HEK293T (cell line): ENCODE results near the gene DUS3L.

Experiments used
- CTCF ChIA-PET: fragments of 350-600 bp; formaldehyde crosslinking; extraction: SDS; loops from one replicate; lab custom pipeline; 2021; ENCODE audit warnings: antibody characterized with exemption, inconsistent platforms; lab: Yijun Ruan, JAX
- POLR2A ChIA-PET: fragments of 350-600 bp; formaldehyde crosslinking; extraction: SDS; loops from one replicate; lab custom pipeline; 2020; ENCODE audit warnings: antibody characterized with exemption, inconsistent platforms; lab: Yijun Ruan, JAX
- DNase-seq: peaks from one replicate; pipeline ENCODE4 v3.0.0; 2012; ENCODE audit warnings: mixed read lengths; ENCODE audit errors: extremely low spot score
- ARNT ChIP-seq: fragments of 450-650 bp; IDR thresholded peaks from 2 replicates; pipeline ENCODE4 v1.6.1; 2017; ENCODE audit warnings: mild to moderate bottlenecking
- BHLHE40 ChIP-seq: fragments of 450-650 bp; IDR thresholded peaks from 2 replicates; pipeline ENCODE4 v1.6.1; 2016; ENCODE audit warnings: mild to moderate bottlenecking, moderate library complexity, borderline replicate concordance
- CTBP1 ChIP-seq: fragments of 450-650 bp; IDR thresholded peaks from 2 replicates; pipeline ENCODE4 v1.6.1; 2016; ENCODE audit warnings: borderline replicate concordance
- ELF4 ChIP-seq: fragments of 450-650 bp; IDR thresholded peaks from 2 replicates; pipeline ENCODE4 v1.6.1; 2017; ENCODE audit warnings: antibody characterized with exemption
- FOXA1 ChIP-seq: fragments of 450-650 bp; IDR thresholded peaks from 2 replicates; pipeline ENCODE4 v1.6.1; 2016; ENCODE audit warnings: mild to moderate bottlenecking
- FOXK2 ChIP-seq: fragments of 450-650 bp; IDR thresholded peaks from 2 replicates; pipeline ENCODE4 v1.6.1; 2016; ENCODE audit warnings: mild to moderate bottlenecking
- FOXM1 ChIP-seq: fragments of 450-650 bp; IDR thresholded peaks from 2 replicates; pipeline ENCODE4 v1.6.1; 2017; ENCODE audit warnings: mild to moderate bottlenecking, borderline replicate concordance
- HDGF ChIP-seq: fragments of 450-650 bp; IDR thresholded peaks from 2 replicates; pipeline ENCODE4 v1.6.1; 2017; ENCODE audit warnings: antibody characterized with exemption, borderline replicate concordance
- L3MBTL2 ChIP-seq: fragments of 450-650 bp; conservative IDR thresholded peaks from 2 replicates; pipeline ENCODE4 v1.6.1; 2016; ENCODE audit warnings: mild to moderate bottlenecking
- LEF1 ChIP-seq: fragments of 450-650 bp; IDR thresholded peaks from 2 replicates; pipeline ENCODE4 v1.6.1; 2017; ENCODE audit warnings: mild to moderate bottlenecking, borderline replicate concordance
- NFRKB ChIP-seq: fragments of 450-650 bp; IDR thresholded peaks from 2 replicates; pipeline ENCODE4 v1.6.1; 2016; ENCODE audit warnings: mild to moderate bottlenecking, moderate library complexity
- SP1 ChIP-seq: fragments of 450-650 bp; IDR thresholded peaks from 2 replicates; pipeline ENCODE4 v1.6.1; 2017
- SUZ12 ChIP-seq: fragments of 450-650 bp; IDR thresholded peaks from 2 replicates; pipeline ENCODE4 v1.6.1; 2016; ENCODE audit warnings: mild to moderate bottlenecking
- TARDBP ChIP-seq: fragments of 450-650 bp; IDR thresholded peaks from 2 replicates; pipeline ENCODE4 v1.6.1; 2016
- ZNF384 ChIP-seq: fragments of 450-650 bp; IDR thresholded peaks from 2 replicates; pipeline ENCODE4 v1.6.1; 2016
- TF ChIP-seq, protein P1 (sequence below): fragments of 450-650 bp; IDR thresholded peaks from 2 replicates; pipeline ENCODE4 v1.6.1; 2016

Gene DUS3L

DNA sequence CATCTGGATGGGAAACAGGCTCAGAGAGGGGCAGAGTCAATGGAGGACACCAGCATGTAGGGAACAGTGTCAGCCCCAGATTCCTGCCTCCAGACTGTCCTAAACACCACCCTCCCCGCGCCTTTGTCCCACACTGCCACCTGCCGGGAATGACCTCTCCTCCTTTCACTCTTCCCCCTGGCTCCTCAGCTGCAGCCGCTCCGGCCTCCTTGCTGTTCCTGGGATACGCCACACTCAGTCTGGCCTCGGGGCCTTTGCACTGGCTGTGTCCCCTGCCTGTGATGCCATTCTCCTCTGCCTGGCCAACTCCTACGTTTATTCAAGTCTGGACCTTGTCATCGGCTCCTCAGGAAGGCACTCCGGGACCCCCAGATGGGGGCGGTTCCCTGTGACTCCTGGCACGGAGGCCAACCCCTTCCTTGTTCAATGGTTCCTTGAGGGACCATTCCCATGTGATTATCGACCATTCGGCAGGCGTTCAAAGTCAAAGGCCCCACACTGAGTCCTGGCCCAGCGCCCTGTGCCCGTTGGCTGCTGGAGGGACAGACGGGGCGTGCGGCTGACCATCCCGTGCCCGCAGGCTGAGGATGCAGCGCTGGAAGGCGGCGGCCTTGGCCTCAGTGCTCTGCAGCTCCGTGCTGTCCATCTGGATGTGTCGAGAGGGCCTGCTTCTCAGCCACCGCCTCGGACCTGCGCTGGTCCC, 32.8 kb upstream of the DUS3L start:
- TF ChIP-seq FOXM1 (no peak), SP1 (no peak), ARNT (no peak), SUZ12 (no peak), BHLHE40 (no peak), FOXK2 (no peak), CTBP1 (no peak), NFRKB (no peak)
- DNase-seq = peak; percentile 68
- ChIA-PET POLR2A (interaction anchor here (1.2 kb wide), 1 partner anchor 20 kb away, joined by 3 read pairs; no protein-coding TSS in a partner anchor), CTCF (interaction anchor here (1.6 to 1.9 kb wide), 2 partner anchors 19 to 134 kb away, joined by 6 to 7 read pairs; partner anchors contain the start of genes NRTN and RPL36)

DNA sequence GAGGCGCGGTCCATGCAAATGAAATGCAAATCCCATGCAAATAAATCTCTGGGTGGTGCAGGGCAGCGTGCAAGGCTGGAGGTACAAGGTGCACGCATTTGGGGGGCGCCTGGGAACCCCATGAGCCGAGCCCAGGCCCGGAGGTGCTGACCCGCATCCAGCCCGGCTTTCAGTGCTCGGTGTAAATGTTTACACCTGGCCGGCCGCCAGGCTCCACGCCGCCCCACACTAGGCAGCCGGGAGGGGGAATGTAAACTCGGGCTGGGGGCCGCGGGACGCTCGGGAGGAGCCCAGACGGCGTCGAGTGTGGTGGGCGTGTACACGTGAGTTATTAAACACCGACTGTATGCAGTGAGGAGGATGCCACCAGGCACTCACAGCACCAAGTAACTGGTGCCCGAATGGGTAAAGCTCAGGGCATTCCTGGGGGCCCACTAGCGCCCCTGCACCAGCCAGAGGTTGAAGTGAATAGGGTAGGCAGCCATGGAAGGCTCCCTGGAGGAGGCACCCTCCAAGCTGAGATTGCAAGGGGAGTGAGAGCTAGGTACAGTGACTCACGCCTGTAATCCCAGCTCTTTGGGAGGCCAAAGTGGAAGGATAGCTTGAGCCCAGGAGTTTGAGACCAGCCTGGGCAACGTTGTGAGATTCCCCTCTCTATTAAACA, 31.4 kb upstream of the DUS3L start:
- DNase-seq = no peak
- CTCF ChIA-PET = interaction anchor here (1.6 to 2.3 kb wide), 2 partner anchors 18 to 133 kb away, joined by 6 to 9 read pairs; partner anchors contain the start of gene RPL36
- TF ChIP-seq FOXM1 (no peak), L3MBTL2 (no peak), LEF1 (no peak), HDGF (no peak), FOXK2 (no peak), ARNT (no peak), SUZ12 (no peak), ELF4 (no peak), NFRKB (no peak), BHLHE40 (no peak), CTBP1 (no peak), SP1 (no peak)
- POLR2A ChIA-PET = interaction anchor here (1.2 kb wide), 1 partner anchor 81 kb away, joined by 5 read pairs; the partner anchor contains the start of gene NDUFA11

DNA sequence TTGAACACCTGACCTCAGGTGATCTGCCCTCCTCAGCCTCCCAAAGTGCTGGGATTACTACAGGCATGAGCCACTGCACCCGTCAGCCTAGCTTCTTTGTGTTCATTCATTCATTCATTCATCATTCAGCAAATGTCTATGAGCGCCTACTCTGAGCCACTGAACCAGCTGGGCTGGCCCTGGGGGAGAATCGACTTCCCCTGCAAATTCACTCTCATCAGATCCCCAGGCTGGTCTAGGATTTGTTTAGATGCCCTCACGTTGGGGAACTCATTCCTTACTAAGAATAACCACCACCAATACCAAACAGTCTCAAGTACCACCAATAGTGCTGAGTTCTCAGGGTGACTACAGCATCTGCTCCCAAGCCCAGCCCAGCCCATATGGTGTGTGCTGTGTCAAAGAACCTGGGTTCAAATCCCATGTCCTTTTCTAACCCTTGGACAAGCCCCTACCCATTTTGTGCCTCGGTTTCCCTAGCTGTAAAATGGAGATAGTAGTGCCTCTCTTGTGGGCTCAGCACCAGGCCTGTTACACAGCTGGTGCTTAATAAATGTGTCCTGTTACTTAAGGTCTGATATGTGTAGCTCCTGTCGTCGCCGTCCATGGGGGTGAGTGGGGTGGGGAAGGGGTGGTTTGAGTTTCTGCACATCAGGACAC, 30.7 kb upstream of the DUS3L start:
- ChIA-PET POLR2A (interaction anchor here (0.9 to 1.2 kb wide), 2 partner anchors 15 to 82 kb away, joined by 3 to 5 read pairs; partner anchors contain the start of gene NDUFA11), CTCF (interaction anchor here (2.3 kb wide), 1 partner anchor 18 kb away, joined by 9 read pairs; no protein-coding TSS in a partner anchor)
- TF ChIP-seq BHLHE40 (no peak), SUZ12 (no peak), ELF4 (no peak), NFRKB (no peak), FOXA1 (no peak), SP1 (no peak), FOXM1 (no peak), ZNF384 (no peak), CTBP1 (no peak), HDGF (no peak), LEF1 (no peak), FOXK2 (no peak), ARNT (no peak), L3MBTL2 (no peak), TARDBP (no peak)
- TF ChIP-seq, protein P1, sequence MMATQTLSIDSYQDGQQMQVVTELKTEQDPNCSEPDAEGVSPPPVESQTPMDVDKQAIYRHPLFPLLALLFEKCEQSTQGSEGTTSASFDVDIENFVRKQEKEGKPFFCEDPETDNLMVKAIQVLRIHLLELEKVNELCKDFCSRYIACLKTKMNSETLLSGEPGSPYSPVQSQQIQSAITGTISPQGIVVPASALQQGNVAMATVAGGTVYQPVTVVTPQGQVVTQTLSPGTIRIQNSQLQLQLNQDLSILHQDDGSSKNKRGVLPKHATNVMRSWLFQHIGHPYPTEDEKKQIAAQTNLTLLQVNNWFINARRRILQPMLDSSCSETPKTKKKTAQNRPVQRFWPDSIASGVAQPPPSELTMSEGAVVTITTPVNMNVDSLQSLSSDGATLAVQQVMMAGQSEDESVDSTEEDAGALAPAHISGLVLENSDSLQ = no peak
- no peak for DNase-seq

DNA sequence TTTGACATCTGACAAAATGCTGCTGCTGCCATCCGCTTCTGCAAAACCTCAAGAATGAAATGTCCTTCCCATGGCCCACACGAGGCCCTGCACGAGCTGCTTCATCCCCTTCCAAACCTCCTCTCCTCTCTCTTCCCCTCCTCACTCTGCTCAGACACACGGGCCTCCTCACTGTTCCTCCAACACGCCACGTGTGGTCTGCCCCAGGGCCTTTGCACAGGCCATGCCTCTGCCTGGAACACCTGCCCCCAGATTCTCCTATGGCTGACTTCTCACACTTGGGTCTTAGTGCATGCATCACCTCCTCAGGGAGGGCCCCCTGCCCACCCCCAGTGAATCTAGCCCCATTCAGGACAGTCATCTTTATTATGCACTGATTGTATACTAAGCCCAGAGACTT, 29.8 kb upstream of the DUS3L start:
- no peak for DNase-seq
- TF ChIP-seq ZNF384 (peak; percentile 6; the same call in 1 of the 2 replicates), SUZ12 (no peak)
- ChIA-PET POLR2A (interaction anchor here (0.9 kb wide), 1 partner anchor 14 kb away, joined by 3 read pairs; no protein-coding TSS in a partner anchor), CTCF (interaction anchor here (2.3 kb wide), 1 partner anchor 17 kb away, joined by 9 read pairs; no protein-coding TSS in a partner anchor)

DNA sequence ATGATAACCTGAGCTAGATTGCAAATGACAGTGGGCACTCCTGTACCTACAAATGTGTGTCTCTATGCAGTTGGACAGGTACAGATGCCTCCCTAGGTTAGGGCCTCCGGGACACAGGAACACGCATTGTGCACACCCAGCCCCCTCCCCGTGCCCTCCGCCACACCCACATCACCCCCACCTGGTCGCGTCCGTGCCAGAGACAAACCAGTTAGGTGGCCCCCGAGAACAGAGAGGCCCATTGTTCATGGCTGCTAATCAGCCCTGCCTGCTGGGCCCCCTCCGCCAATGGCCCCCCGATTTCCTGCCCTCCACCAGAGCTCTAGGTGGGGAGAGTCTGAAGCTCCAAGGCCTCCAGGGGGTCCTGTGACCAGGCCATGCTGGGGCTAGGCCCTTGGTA, 27.6 kb upstream of the DUS3L start:
- DNase-seq = no peak
- POLR2A ChIA-PET = no interaction called here
- TF ChIP-seq FOXK2 (no peak), L3MBTL2 (no peak), BHLHE40 (no peak), LEF1 (no peak), SUZ12 (no peak), FOXM1 (no peak), SP1 (no peak), CTBP1 (no peak), ARNT (no peak), NFRKB (no peak), TARDBP (no peak), HDGF (no peak)
- TF ChIP-seq, protein P1 = no peak
- CTCF ChIA-PET = no interaction called here

DNA sequence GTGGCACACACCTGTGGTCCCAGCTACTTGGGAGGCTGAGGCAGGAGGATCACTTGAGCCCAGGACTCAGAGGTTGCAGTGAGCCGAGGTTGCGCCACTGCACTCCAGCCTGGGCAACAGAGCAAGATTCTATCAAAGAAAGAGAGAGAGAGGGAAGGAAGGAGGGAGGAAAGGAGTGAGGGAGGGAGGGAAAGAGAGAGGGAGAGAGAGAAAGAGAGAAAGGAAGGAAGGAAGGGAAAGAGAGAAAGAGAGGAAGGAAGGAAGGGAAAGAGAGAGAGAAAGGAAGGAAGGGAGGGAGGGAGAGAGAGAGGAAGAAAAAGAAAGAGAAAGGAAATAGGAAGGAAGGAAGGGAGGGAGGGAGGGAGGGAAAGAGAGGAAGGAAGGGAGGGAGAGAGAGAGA, 26.3 kb upstream of the DUS3L start:
- no peak for DNase-seq
- ChIA-PET CTCF (no interaction called here), POLR2A (interaction anchor here (1.0 kb wide), 1 partner anchor 11 kb away, joined by 3 read pairs; no protein-coding TSS in a partner anchor)
- no peak for TF ChIP-seq NFRKB
- TF ChIP-seq ELF4 = no peak
- no peak for TF ChIP-seq CTBP1
- no peak for TF ChIP-seq L3MBTL2
- TF ChIP-seq TARDBP = no peak
- no peak for TF ChIP-seq BHLHE40
- TF ChIP-seq SP1 = no peak
- no peak for TF ChIP-seq HDGF
- TF ChIP-seq FOXM1 = no peak
- TF ChIP-seq FOXK2 = no peak
- TF ChIP-seq ARNT = no peak
- TF ChIP-seq SUZ12 = no peak
- no peak for TF ChIP-seq LEF1
- no peak for TF ChIP-seq ZNF384
- no peak for TF ChIP-seq FOXA1
- TF ChIP-seq, protein P1 = no peak
